ENCODE measurements around the gene KIF1A. TPM values are rescaled to one million over a fixed set of nuclear protein-coding genes. Genes with fewer than 3 reads are reported as not detected.

The KIF1A gene
- total and polyA plus RNA-seq, 2 of the 13 experiments (the other 11 are each of a cell fraction or from before 2014, with no cell fraction given): 0.01 TPM; not detected in 1

DNA sequence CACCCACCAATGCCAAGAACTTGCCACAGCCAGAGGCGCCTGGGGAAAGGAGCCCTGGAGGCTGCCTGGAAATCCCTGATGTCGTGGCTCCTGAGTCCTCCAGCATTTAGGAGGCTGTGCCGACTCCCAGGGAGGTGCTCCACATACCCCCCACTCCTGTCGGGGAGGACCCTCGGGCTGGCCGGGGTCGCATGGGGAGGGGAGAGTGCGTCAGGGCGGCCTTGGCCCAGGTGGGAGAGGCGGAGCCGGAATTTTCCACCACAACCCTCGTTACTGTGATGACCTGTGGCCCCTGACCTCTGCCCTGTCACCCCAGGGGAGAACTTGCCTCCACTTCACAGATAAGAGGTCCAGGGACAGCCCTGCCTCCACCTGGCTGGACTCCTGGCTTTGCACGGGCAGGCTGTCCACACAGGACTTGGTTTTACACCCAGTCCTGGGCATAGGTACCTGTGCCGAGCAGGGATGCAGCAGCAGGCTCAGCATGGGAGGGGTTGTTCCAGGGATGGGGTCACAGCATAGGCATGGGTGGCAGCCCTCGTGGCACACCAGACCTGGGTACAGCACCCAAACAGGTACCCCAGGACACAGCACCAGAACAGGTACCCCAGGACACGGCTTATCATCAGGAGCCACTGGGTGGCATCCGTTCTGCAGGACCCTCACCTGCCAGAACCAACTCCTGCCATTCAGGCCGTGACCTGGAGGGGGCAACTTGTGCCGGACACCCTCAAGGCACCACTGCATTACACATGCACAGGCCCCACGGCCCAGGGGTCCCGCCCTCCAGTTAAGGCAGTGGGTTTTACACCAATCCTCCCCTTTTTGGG lies 36.3 kb upstream of the KIF1A start (continued):
- TF ChIP-seq, protein P1, sequence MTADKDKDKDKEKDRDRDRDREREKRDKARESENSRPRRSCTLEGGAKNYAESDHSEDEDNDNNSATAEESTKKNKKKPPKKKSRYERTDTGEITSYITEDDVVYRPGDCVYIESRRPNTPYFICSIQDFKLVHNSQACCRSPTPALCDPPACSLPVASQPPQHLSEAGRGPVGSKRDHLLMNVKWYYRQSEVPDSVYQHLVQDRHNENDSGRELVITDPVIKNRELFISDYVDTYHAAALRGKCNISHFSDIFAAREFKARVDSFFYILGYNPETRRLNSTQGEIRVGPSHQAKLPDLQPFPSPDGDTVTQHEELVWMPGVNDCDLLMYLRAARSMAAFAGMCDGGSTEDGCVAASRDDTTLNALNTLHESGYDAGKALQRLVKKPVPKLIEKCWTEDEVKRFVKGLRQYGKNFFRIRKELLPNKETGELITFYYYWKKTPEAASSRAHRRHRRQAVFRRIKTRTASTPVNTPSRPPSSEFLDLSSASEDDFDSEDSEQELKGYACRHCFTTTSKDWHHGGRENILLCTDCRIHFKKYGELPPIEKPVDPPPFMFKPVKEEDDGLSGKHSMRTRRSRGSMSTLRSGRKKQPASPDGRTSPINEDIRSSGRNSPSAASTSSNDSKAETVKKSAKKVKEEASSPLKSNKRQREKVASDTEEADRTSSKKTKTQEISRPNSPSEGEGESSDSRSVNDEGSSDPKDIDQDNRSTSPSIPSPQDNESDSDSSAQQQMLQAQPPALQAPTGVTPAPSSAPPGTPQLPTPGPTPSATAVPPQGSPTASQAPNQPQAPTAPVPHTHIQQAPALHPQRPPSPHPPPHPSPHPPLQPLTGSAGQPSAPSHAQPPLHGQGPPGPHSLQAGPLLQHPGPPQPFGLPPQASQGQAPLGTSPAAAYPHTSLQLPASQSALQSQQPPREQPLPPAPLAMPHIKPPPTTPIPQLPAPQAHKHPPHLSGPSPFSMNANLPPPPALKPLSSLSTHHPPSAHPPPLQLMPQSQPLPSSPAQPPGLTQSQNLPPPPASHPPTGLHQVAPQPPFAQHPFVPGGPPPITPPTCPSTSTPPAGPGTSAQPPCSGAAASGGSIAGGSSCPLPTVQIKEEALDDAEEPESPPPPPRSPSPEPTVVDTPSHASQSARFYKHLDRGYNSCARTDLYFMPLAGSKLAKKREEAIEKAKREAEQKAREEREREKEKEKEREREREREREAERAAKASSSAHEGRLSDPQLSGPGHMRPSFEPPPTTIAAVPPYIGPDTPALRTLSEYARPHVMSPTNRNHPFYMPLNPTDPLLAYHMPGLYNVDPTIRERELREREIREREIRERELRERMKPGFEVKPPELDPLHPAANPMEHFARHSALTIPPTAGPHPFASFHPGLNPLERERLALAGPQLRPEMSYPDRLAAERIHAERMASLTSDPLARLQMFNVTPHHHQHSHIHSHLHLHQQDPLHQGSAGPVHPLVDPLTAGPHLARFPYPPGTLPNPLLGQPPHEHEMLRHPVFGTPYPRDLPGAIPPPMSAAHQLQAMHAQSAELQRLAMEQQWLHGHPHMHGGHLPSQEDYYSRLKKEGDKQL (CRISPR knock-in tag; IDR thresholded peaks at IDR 0.05; ENCODE audit: low read depth): no peak
- TF ChIP-seq, protein P2, sequence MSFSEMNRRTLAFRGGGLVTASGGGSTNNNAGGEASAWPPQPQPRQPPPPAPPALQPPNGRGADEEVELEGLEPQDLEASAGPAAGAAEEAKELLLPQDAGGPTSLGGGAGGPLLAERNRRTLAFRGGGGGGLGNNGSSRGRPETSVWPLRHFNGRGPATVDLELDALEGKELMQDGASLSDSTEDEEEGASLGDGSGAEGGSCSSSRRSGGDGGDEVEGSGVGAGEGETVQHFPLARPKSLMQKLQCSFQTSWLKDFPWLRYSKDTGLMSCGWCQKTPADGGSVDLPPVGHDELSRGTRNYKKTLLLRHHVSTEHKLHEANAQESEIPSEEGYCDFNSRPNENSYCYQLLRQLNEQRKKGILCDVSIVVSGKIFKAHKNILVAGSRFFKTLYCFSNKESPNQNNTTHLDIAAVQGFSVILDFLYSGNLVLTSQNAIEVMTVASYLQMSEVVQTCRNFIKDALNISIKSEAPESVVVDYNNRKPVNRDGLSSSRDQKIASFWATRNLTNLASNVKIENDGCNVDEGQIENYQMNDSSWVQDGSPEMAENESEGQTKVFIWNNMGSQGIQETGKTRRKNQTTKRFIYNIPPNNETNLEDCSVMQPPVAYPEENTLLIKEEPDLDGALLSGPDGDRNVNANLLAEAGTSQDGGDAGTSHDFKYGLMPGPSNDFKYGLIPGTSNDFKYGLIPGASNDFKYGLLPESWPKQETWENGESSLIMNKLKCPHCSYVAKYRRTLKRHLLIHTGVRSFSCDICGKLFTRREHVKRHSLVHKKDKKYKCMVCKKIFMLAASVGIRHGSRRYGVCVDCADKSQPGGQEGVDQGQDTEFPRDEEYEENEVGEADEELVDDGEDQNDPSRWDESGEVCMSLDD (CRISPR knock-in tag; IDR thresholded peaks at IDR 0.05; ENCODE audit: borderline replicate concordance): peak; percentile 54; the same call in 1 of the 2 replicates
- TF ChIP-seq MTF1 (CRISPR knock-in tag; IDR thresholded peaks at IDR 0.05) (no peak), CHCHD3 (CRISPR knock-in tag; IDR thresholded peaks at IDR 0.05) (no peak), NCOR1 (IDR thresholded peaks at IDR 0.05; ENCODE audit: borderline replicate concordance, low read length) (no peak), NONO (IDR thresholded peaks at IDR 0.05) (no peak), NONO (CRISPR knock-in tag; conservative IDR thresholded peaks at IDR 0.05) (0 out of 2 replicates have a peak, but pooled peaks have one; percentile 44), KLF16 (CRISPR knock-in tag; IDR thresholded peaks at IDR 0.05) (no peak), PBX3 (CRISPR knock-in tag; IDR thresholded peaks at IDR 0.05; ENCODE audit: borderline replicate concordance) (no peak), ZNF143 (CRISPR knock-in tag; IDR thresholded peaks at IDR 0.05) (0 out of 2 replicates have a peak, but pooled peaks have one; percentile 11), SRSF4 (IDR thresholded peaks at IDR 0.05; ENCODE audit: low read depth, low read length, poor library complexity, severe bottlenecking) (no peak)
